HFFc6 (cell line): ENCODE results near the gene SYTL1. TPM values are rescaled to one million over a fixed set of nuclear protein-coding genes. Genes with fewer than 3 reads are reported as not detected.

Source experiments
- DNase-seq: peaks from one replicate; pipeline ENCODE4 v3.0.0-alpha.2; 2018
- H3K27ac Mint-ChIP-seq: 2 replicates; pipeline ENCODE4 v1.8.0; 2020; ENCODE audit warnings: mild to moderate bottlenecking, mixed read lengths
- H3K27me3 Mint-ChIP-seq: 2 replicates; pipeline ENCODE4 v1.8.0; 2021; ENCODE audit warnings: mild to moderate bottlenecking, moderate library complexity, mixed read lengths; ENCODE audit not compliant: insufficient read depth
- H3K36me3 Mint-ChIP-seq: 2 replicates; pipeline ENCODE4 v1.8.0; 2021; ENCODE audit warnings: low read depth, mixed read lengths
- H3K4me1 Mint-ChIP-seq: 2 replicates; pipeline ENCODE4 v1.8.0; 2020; ENCODE audit warnings: low read depth, mixed read lengths
- H3K4me3 Mint-ChIP-seq: 2 replicates; pipeline ENCODE4 v1.8.0; 2020; ENCODE audit warnings: mild to moderate bottlenecking, moderate library complexity, mixed read lengths
- H3K9me3 Mint-ChIP-seq: 2 replicates; pipeline ENCODE4 v1.8.0; 2020; ENCODE audit warnings: mild to moderate bottlenecking, mixed read lengths
- CTCF ChIP-seq: fragments of 200-600 bp; sonication (generic); IDR thresholded peaks from 2 replicates; pipeline ENCODE4 v1.5.0; 2021; ENCODE audit warnings: antibody characterized with exemption, mild to moderate bottlenecking
- total RNA-seq, 6 experiments: library from RNA; stranded (reverse); fragmentation: NEBNext Ultra II Directional; extraction: Animal tissue kit (Norgen Biotek cat#: 25700); gene quantifications; 2 replicates in 1 of 6; 3 replicates in 5 of 6; pipeline ENCODE4 v1.2.3, GENCODE V29; 2021

The SYTL1 gene
- total RNA-seq, 6 experiments from 2014 or later, result 0.08 to 0.45 TPM; not detected in 4

GRCh38 chr1:27321813-27322568, 19.8 kb upstream of the SYTL1 start, which contains the start of gene TMEM222:
TMEM222 (plus strand) TSS chr1:27322163; CDS start chr1:27322198, 35 bp downstream.
- peak; percentile 65 for TF ChIP-seq CTCF
- Mint-ChIP-seq H3K36me3 (peaks cover 22% of the 10 kb centered on the region), H3K27ac (peak within 1 kb of the TSS; percentile 88), H3K9me3 (no peaks in the 10 kb centered on the region), H3K27me3 (peaks cover 1% of the 10 kb centered on the region), H3K4me1 (peaks cover 55% of the 10 kb centered on the region), H3K4me3 (peak within 1 kb of the TSS; percentile 94)
- peak; percentile 95 for DNase-seq

GRCh38 chr1:27322569-27323240, 19.1 kb upstream of the SYTL1 start:
- Mint-ChIP-seq H3K4me3 (peak overlapping the region; percentile 94), H3K27me3 (peaks cover 1% of the 10 kb centered on the region), H3K27ac (peak overlapping the region; percentile 88), H3K36me3 (peaks cover 22% of the 10 kb centered on the region), H3K9me3 (no peaks in the 10 kb centered on the region), H3K4me1 (peaks cover 55% of the 10 kb centered on the region)
- DNase-seq, result no peak
- no peak for TF ChIP-seq CTCF

GRCh38 chr1:27325286-27325685, 16.5 kb upstream of the SYTL1 start:
- Mint-ChIP-seq H3K4me3 (no peak overlapping the region), H3K4me1 (peaks cover 47% of the 10 kb centered on the region), H3K9me3 (no peaks in the 10 kb centered on the region), H3K27me3 (no peaks in the 10 kb centered on the region; the same call in 1 of the 2 replicates), H3K27ac (no peak overlapping the region), H3K36me3 (peaks cover 22% of the 10 kb centered on the region)
- no peak for TF ChIP-seq CTCF
- DNase-seq, result no peak

- no peak overlapping the region for H3K4me3 Mint-ChIP-seq
- H3K4me1 Mint-ChIP-seq, result peaks cover 35% of the 10 kb centered on the region
- no peak for DNase-seq
- no peaks in the 10 kb centered on the region for H3K9me3 Mint-ChIP-seq
- H3K27me3 Mint-ChIP-seq, result no peaks in the 10 kb centered on the region
- TF ChIP-seq CTCF, result no peak
- peaks cover 16% of the 10 kb centered on the region for H3K36me3 Mint-ChIP-seq
- peak overlapping the region; percentile 1; the same call in 1 of the 2 replicates for H3K27ac Mint-ChIP-seq
These were observed 13.9 kb upstream of the SYTL1 start for GRCh38 chr1:27327964-27328363.

GRCh38 chr1:27330786-27331185, 11.0 kb upstream of the SYTL1 start:
- no peak for DNase-seq
- Mint-ChIP-seq H3K27me3 (no peaks in the 10 kb centered on the region; the same call in 1 of the 2 replicates), H3K4me3 (no peak overlapping the region), H3K9me3 (no peaks in the 10 kb centered on the region), H3K4me1 (peaks cover 19% of the 10 kb centered on the region), H3K27ac (peak overlapping the region; percentile 21; the same call in 1 of the 2 replicates), H3K36me3 (peaks cover 4% of the 10 kb centered on the region; the same call in 1 of the 2 replicates)
- TF ChIP-seq CTCF, result no peak
